HG03103 (cell line): ENCODE results near the gene DNAH7.
A peak's percentile ranks its signal among the peaks of the same experiment; 100 is the strongest.
"Not testable (repeated sequence)": the region's sequence is repeated elsewhere in the genome, so short reads cannot be mapped to it uniquely, and the experiment has no call there.

Experiments
- ATAC-seq: cut with Tn5 transposase; IDR thresholded peaks from one replicate; pipeline ENCODE4 v1.9.1; 2021; ENCODE audit warnings: low read depth; ENCODE audit not compliant: unreplicated experiment

DNAH7 gene

DNA sequence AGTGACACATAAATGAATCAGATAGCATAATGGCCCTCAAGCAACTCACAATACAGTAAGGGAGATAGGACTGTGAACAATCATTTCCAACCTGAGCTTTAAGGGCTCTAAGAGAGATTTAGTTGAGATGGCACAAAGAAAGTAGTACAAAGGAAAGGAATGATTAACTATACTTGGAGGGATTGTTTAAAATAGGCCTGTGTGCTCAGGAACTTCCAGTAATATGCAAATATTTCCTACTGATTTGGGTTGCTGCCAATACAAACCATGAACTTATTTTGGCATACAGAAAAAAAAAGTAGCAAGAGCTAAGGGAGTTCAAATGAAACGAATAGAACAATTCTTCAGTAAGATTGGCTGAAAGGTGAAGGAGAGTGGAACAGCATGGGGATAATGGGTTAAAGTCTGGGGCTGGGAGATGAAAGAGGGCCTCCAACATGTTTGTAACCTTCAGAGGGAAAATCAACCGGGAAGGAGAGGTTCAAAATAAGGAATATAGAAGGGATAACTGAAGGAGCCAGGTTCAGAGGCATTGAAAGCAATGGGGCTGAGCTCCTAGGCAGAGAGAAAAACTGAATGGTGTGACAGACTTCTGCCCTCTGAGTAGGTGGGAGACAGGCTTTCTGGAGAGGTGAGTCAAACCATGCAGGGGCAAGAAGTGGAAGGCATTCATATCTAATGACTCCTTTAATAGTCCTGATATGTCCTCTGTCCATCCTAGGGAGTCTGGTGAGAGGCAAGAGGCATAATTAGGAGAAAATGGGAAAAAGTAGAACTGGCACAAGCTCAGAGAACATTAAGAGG is 83.5 kb downstream of the DNAH7 start:
- ATAC-seq, result no peak

DNA sequence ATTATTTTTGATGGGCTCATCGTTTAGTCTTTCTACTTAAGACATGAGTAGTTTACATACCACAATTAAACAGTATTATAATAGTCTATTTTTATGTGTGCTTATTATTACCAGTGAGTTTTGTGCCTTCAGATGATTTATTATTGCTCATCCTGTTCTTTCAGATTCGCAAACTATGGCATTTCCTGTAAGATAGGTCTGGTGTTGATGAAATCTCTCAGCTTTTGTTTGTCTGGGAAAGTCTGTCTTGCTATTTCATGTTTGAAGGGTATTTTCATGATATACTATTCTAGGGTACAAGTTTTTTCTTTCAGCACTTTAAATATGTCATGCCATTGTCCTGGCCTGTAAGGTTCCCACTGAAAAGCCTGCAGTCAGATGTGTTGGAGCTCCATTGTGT is 101.3 kb downstream of the DNAH7 start:
- ATAC-seq, result no peak

DNA sequence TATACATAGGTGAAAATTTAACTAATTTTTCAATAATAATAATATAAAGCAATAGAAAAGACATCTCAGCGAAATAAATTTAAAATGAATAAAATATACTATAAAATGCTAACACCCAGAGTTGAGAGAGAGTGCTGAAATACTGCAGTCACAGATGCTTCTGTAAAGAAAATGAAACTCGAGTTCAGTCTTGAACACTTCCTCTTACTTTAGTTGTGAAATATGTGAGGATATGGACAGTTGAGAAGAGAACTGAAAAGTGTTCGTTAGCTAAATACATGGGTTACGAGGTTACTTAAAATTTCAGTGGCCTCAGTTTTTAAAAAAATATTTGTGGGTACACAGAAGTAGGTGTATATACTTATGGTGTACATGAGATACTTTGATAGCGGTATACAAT is 106.8 kb downstream of the DNAH7 start:
- ATAC-seq, result peak; percentile 95

- ATAC-seq, result no peak
Observed at GRCh38 chr2:195959341-195959740, 109.3 kb downstream of the DNAH7 start.

GRCh38 chr2:195956725-195957124 is 111.9 kb downstream of the DNAH7 start:
- no peak for ATAC-seq

- no peak for ATAC-seq
Observed at GRCh38 chr2:195945056-195945455, 123.6 kb downstream of the DNAH7 start.

GRCh38 chr2:195937176-195937575 is 131.5 kb downstream of the DNAH7 start:
- no peak for ATAC-seq

GRCh38 chr2:195934484-195934883 is 134.2 kb downstream of the DNAH7 start:
- ATAC-seq, result no peak

GRCh38 chr2:195929531-195929930 is 139.1 kb downstream of the DNAH7 start:
- no peak for ATAC-seq

DNA sequence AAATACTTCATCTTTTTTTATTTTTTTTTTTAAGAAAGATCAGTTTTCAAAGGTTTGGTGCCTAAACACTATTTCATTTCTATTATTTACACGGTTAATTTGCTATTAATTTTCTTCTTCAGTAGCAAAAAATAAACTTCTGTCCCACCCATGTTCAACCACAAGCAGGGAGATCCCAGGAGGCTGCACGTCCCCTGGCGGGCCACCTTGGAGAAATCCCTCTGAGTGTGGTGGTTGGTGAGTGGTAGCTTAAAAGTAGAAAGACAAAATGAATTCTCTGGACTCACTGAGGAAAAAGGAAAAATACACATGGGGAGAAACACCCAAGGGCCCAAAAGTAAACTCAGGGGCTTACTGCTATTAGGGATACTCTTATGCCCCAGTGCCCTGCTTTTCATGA is 143.5 kb downstream of the DNAH7 start:
- ATAC-seq, result no peak

DNA sequence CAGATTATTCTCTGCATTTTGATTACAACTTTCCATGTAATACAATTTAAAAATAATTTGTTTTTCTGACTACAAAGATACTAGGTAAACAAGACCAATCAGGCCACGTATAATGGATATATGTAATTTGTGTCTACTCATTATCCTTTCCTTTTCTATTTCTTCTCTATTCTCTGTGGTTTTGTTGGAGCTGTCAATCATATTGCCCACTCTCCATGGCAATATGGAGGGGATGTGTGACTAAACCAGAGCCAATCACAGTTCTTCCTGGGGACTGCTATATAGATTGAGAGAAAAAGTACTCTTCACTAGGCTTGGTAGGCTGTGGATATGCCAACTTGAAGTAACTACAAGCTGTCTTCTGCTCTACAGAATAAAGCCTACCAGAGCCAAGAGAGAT is 144.7 kb downstream of the DNAH7 start:
- no peak for ATAC-seq

DNA sequence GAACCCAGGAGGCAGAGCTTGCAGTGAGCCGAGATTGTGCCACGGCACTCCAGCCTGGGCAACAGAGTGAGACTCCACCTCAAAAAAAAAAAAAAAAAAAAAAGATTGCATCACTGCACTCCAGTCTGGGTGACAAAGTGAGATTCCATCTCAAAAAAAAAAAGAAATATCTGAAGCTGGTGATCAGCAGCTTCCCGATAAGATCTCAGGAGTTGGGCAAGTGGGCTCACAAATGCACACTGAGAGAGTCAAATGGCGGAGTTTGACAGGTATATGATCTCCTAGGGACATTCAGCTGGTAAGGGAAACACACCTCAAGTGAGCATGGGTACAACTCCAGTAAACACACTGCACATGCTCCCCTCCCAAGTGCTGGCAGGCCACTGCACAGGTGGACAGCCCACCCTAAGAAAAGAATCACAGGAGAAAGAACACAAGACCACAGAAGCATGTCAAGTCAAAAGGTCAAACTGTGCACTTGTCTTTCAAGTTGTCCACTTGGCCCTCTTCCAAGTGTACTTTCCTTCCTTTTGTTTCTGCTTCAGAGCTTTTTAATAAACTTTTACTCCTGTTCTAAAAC is 151.5 kb downstream of the DNAH7 start:
- not testable (repeated sequence) for ATAC-seq

DNA sequence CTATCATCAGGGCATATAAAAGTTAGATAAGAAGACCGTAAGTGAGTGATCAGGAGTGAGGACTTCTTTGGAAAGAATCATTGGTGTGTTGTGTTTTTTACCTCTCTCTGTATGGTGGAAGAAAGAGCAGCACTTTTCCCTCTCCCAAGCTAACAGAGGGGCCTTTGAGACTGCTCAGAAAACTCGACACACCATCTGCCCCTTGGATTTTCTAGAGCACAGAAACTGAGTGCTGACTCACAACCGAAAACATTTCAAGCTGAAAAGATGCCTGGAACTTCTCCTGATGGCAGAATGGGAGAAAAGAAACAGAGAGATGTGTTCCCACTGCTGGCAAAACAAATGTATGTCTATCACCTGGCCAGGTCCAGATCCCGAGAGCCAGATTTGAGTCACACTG is 156.6 kb downstream of the DNAH7 start:
- no peak for ATAC-seq

GRCh38 chr2:195910570-195910969 is 158.1 kb downstream of the DNAH7 start:
- ATAC-seq, result no peak

DNA sequence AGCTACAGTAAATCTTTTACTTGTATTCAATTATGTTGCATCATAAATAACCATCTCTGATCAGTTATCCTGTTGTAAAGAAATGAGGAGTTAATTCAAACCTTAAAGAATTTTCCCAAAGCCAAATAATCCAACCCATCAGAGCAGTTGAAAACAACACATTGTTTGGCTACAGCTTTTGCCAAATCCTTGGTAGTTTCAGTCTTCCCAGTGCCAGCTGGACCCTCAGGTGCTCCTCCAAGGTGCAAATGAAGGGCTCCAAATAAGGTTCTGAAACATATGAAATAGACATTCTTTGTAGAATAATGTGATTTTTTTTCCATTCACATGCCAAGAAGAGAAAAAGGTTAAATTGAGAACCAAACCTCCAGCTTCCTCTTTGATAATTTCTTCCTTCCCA is 158.7 kb downstream of the DNAH7 start:
- ATAC-seq, result no peak

DNA sequence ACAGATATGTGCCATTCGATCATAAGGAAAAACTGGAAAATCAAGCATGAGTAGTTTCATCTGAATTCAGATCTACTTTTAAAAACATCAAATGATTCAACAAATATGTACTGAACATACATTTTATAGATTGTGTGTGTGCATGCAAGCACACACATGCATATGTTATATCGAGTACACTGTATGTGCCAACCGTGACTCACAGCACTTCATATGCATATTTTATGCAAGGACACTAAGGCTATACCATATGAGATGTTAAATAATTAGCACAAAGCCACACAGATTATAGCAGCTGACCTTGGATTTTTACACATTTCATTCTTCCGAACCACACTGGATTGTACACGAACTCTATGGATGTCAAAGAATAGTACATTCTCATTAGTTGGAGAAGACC is 161.2 kb downstream of the DNAH7 start:
- ATAC-seq, result no peak

GRCh38 chr2:195903956-195904355 is 164.7 kb downstream of the DNAH7 start:
- no peak for ATAC-seq

DNA sequence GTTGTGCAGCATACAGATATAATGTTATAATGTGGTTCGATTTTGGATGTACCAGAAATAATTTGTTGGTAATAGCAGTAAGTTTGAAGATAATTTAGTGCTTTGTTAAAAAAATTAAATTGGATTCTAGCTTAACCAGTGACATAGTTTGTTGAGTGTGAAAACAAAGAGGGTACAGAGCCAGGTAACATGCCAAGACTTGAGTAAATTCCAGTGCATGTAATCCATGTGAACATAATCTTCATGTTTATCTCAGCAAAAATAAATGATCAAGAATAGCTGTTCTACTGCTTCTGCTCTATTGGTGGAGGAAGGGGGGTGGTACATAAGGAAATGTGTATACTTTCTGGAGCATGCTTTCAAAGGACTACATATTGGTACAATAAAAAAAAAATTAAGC is 165.8 kb downstream of the DNAH7 start:
- ATAC-seq, result no peak

DNA sequence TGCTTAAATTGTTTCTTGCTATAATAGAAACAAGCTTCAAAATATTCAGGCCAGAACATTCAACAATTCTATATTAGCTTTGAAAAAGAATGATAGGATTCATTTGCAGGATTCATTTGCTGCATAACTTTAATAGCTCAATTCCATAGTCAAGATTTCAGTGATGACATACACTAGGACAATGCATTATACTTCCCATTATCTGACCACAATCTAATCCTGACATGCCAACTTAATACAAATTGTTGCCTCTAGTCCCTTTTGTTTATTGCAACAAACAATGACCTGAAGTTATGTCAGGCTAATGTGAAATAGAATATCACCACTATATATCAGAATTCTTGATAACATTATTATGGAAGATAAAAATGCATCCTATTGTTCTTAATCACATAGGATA is 169.4 kb downstream of the DNAH7 start:
- no peak for ATAC-seq

DNA sequence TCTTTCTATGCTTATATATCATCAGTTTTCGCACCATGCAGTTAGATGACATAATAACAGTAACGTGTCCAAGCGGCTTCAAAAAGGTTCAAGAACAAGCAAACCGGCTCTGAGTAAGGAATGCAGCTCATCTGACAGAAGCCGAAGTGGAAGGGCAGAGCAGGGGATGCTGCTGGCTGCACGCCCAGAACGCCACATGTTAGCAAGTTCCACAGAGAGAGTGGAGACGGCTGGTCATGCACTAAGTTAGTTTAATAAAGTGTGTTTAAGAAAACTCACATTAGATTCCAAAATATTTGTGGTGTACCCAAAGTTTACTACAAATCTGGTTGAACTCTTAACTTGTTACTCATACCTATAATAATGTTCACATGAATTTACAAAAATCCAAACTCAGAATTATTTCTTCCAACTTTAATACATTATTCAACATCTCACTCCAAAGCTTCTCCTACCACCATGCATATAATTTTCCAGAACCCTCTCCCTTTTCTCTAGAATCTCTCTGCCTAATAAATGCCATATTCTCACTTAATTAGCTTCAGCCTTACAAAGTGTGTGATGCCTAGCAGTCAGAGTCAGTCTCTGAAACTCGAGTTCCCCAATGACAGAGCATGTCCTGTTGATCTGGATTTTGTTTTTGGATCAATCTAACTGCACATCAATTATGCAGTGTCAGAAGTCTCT is 170.0 kb downstream of the DNAH7 start:
- no peak for ATAC-seq

GRCh38 chr2:195891081-195891480 is 177.6 kb downstream of the DNAH7 start:
- ATAC-seq, result no peak

DNA sequence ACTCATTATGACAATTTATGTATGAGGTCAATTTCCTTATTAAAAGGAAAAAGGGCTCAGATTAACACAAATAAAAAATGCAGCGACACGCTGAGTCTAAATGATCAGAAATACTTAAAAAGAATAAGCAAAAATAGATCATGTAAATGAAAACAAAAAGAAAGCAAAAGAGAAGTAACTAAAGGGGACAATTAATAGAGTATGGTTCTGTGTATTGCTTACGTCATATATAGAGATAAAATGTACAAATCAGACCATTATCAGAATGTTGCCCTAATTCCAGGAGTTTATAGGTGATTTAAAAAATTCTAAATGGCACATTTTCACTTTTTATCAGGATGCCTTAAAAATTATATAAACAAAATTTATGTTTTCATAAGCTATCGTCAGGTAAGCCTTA is 189.5 kb downstream of the DNAH7 start:
- ATAC-seq, result no peak
